AG09309 (cell line): ENCODE measurements around the gene USO1.
"Not testable (repeated sequence)": the region's sequence is repeated elsewhere in the genome, so short reads cannot be mapped to it uniquely, and the experiment has no call there.

Experiments
- DNase-seq: peaks from one replicate; pipeline ENCODE4 v3.0.0-alpha.2; 2010; ENCODE audit warnings: low read depth
- H3K4me3 ChIP-seq: 2 replicates; pipeline ENCODE4 v1.5.1; 2011; ENCODE audit warnings: mild to moderate bottlenecking, low read depth, low read length, moderate library complexity; ENCODE audit not compliant: control insufficient read depth
- CTCF ChIP-seq: IDR thresholded peaks from 2 replicates; pipeline ENCODE4 v1.5.1; 2011; ENCODE audit warnings: mild to moderate bottlenecking, low read depth, low read length, inconsistent platforms; ENCODE audit not compliant: insufficient read depth, control insufficient read depth; ENCODE audit errors: missing control alignments

Gene USO1

DNA sequence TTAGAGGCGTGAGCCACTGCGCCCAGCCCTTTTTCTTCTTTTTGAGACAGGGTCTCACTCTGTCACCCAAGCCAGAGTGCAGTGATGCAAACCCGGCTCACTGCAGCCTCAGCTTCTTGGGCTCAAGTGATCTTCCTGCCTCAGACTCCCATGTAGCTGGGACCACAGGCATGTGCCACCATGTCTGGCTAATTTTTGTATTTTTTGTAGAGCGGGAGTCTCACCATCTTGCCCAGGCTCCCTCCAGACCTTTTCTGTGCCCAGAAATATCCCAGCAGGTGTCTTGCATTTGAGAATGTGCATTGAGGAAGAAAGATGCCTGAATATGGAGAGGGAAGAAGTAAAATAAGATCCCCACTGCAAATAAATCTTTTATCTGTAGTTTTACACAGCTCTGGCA is 119.2 kb downstream of the USO1 start:
- DNase-seq, result no peak
- no peak for TF ChIP-seq CTCF
- H3K4me3 ChIP-seq, result no peak overlapping the region

DNA sequence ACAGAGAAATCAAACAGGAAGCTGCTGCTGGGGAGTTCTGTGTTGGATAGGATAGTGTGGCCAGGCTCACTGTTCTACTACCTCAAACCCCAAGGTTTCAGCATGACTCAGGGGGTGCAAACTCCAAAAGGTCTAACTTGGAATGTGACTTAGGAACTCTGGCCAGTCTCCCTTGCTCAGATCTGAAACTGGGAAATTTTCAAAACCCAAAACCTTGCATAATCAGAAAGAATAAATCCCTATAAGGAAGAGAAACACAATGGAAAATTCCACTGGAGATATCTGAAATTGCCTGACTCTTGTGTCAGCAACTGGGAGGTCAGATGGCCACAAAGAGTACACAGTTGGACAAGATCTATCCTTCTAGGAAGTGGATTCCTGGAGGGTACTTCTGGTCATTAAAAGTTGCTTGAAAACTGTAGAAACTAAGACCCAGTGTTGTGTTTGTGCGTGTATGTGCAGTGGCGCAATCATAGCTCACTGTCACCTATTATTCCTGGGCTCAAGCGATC is 119.8 kb downstream of the USO1 start:
- H3K4me3 ChIP-seq, result no peak overlapping the region
- no peak for TF ChIP-seq CTCF
- peak; percentile 86 for DNase-seq

DNA sequence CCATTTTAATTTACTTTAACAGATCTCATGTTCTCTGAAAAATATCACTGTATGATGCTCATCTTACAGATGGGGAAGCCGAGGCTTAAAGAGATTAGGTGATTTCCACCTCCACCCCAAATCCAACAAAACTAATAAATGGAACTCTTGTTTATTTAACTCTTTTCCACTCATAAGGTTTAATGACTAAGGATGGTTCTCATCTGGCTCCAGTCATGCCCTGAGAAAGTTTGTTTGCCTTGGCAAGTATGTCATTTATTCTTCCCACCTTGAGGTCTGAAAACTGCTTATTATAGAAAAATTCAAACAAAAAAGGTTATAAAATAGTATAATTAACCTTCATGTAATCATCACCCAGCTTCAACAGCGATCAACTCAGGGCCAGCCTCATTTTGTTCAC is 121.6 kb downstream of the USO1 start:
- no peak for TF ChIP-seq CTCF
- H3K4me3 ChIP-seq, result no peak overlapping the region

GRCh38 chr4:75848171-75848760 is 123.9 kb downstream of the USO1 start:
- not testable (repeated sequence) for H3K4me3 ChIP-seq
- DNase-seq, result peak; percentile 87
- peak; percentile 58 for TF ChIP-seq CTCF

More for the DNA sequence above, 121.6 kb downstream of the USO1 start:
- DNase-seq, result no peak

DNA sequence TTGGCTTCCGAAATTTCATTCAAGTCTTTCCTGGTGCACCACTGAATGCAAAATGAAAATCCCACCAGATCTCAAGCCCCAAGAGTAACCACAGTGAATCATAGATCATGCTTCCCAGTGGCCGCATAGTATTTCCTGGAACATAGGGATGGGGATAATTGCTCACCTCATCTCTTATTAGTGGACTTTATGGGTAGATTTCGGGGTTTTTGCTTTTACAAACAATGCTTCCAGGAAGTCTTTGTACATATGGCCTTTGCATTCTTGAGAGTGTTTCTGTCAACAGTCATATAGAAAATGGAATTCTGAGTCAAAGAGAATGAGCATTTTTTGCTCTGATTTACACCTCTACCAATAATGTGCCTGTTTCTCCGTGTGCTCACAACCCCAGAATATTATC is 124.5 kb downstream of the USO1 start:
- H3K4me3 ChIP-seq, result no peak overlapping the region
- DNase-seq, result no peak
- no peak for TF ChIP-seq CTCF

DNA sequence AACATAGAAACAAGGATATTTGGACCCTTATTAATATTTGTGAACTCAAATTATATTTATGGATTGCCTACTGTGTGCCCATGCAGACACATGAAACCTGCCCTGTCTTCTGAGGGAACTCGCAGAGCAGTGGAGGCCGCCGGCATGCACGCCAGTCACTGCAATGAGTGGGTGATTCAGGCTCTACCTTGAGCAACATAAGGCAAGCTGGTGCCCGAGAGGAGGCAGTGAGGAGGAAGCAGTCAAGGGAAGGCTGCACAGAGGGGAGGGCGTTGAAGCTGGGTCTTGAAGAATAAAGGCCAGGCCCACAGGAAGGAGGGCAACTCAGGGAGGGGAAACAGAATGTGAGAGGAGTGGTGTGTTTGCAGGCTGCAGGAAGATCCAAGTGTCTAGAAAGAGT is 125.1 kb downstream of the USO1 start:
- TF ChIP-seq CTCF, result no peak
- no peak overlapping the region for H3K4me3 ChIP-seq
- DNase-seq, result no peak
